ENCODE results near the gene RASL12. TPM values are rescaled to one million over a fixed set of nuclear protein-coding genes. Genes with fewer than 3 reads are reported as not detected.

RASL12 gene
- total and polyA plus RNA-seq, 2 of the 8 experiments (the other 6 are each of a cell fraction or from before 2014, with no cell fraction given) = 9.5 to 10.3 TPM

DNA sequence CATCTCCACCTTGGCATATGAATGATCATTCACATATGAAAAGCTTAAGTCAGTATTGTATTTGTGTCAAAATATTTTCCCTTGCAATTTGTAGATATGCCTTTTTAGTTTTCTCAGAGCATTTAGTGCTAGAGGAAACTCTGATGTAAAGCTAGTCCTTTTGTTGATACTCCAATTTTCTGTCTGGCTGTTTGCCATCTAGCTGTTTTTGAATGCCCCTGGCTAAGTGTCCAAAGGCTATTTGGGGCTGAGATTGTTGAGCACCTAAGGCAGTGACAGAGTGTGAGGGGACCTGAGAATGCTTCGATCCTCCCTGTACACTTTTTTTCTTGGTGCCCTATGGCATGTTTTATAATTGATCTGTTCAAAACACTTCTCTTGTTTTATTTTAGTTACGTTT is 19.6 kb downstream of the RASL12 start (continued):
- TF ChIP-seq RBBP5 (IDR thresholded peaks at IDR 0.05; ENCODE audit: borderline replicate concordance, low read depth, low read length) = no peak
- no peak for TF ChIP-seq RFX5 (IDR thresholded peaks at IDR 0.05; ENCODE audit: borderline replicate concordance, low read depth, low read length)
- TF ChIP-seq ZNF274 (IDR thresholded peaks at IDR 0.05; ENCODE audit: borderline replicate concordance, extremely low read depth, low read length) = no peak
- no peak for TF ChIP-seq JUND (IDR thresholded peaks at IDR 0.05; ENCODE audit: low read length)
